HG02970 (cell line): ENCODE data around the gene ANKS1B.
A peak's percentile ranks its signal among the peaks of the same experiment; 100 is the strongest.
"Not testable (repeated sequence)": the region's sequence is repeated elsewhere in the genome, so short reads cannot be mapped to it uniquely, and the experiment has no call there.

ENCODE experiments used
- ATAC-seq: cut with Tn5 transposase; IDR thresholded peaks from one replicate; pipeline ENCODE4 v1.9.1; 2021; ENCODE audit warnings: mild to moderate bottlenecking, moderate library complexity, moderate number of reproducible peaks; ENCODE audit not compliant: unreplicated experiment, low FRiP score

The ANKS1B gene

DNA sequence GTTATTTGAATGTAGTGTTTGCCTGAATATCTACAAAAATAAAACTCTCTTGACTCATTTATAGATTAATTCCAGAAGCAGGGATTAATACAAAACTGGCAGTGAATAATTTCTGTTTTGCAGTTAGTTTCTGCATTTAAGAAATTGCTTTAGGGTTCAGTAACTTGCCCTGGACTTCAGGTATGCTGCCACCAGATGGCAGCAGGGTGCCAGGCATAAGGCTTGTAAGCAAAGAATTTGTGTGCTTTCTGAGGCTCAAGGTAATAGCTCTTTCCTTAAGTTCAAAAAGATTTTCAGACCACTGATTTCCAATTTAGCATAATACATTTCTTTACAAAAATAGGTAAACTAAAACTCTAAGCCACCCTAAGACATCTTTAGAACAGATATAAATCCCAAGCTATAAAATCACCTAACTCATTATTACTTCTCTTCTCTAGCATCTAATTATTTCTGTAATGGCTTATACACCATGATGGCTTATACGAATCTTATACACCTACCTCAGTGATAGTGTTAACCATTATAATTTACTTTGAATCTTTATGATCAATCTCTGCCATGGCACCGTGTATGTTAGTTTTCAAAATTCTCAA is 941.3 kb downstream of the ANKS1B start:
- peak; percentile 68 for ATAC-seq

DNA sequence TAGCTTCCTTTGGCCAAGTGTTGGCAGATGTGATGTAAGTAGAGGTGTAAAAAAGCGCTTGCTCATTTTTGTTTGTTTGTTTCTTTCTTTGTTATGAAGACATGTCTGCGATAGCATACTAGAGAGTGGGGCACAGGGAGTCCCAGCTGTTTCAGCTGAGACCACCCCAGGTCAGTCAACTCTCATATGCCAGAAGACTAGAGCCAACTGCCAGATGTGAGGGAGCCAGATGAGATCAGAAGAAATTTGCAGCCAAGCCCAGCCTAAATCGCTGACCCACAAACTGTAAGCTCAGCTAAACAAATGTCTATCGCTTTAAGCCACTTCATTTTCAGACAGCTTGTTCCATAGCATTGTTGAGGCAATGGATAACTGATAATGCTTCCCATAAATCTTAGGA is 942.5 kb downstream of the ANKS1B start:
- no peak for ATAC-seq

DNA sequence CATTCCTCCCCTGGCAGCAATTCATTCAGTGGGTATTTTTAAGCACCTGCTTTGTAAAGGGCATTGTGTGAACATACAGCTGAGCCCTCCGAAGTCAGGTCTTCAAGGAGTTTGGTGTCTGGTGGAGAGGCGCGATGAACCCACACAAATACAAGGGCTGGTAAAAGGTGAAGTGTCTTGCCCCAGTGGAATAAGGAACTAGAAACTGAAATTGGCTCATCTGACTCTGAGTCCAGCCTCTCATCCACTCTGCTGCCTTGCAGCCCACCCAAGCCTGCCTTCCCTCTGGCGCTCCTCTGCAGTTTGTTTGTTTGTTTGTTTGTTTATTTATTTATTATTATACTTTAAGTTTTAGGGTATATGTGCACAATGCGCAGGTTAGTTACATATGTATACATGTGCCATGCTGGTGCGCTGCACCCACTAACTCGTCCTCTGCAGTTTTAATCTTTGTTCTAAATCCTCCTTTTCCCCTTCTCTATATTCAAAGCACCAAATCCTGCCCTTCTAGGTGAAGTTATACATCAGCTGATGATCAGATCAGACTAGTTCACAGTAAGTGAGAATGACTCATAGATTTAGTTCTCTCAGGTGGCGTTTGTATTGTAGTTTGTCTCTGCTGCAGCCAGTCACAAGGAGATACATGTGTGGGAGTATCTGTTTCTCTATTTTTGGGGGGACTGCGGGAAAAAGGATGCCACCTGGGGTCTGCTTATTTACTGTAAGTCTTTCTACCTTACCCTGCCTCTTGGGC is 945.2 kb downstream of the ANKS1B start:
- ATAC-seq, result no peak

- ATAC-seq, result no peak
These were observed 948.2 kb downstream of the ANKS1B start for GRCh38 chr12:99036566-99036965.

- ATAC-seq, result no peak
These were observed 948.9 kb downstream of the ANKS1B start for GRCh38 chr12:99035803-99036202.

- not testable (repeated sequence) for ATAC-seq
These were observed 950.5 kb downstream of the ANKS1B start for GRCh38 chr12:99034201-99034600.

DNA sequence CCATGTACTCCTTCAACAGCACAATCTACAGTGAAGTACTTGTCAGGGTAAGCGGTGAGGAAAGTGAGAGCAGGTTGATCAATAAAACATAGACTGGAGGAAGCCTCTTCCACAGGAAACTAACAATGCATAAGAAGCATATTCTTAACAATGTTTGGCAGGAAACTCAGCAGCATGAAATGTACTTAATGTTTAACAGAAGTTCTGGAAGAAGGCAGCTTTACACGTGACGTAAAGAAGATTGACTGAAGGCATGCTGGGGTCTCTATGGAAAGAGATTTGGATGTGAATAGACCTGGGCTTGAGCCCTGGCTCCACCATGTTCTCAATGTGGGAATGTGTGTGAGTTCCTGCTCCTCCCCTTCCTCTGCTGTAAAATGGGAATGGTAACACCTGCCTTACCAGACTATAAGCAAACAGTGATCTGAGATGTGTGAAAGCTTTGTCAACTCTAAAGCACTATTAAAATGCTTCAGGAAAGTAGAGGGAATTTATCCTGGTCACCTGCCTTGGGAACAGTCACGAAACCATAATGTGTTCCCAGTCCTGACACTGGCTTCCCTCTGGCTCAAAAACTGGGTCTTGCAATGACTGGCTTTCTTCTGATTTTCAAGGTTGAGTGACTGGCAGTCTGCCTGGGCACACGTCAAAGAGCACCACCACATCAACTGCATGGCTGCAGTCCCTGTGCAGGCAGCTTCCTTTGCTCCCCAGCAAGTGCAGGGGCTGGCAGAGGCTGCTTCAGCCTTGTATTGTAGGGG is 955.0 kb downstream of the ANKS1B start:
- ATAC-seq, result no peak

DNA sequence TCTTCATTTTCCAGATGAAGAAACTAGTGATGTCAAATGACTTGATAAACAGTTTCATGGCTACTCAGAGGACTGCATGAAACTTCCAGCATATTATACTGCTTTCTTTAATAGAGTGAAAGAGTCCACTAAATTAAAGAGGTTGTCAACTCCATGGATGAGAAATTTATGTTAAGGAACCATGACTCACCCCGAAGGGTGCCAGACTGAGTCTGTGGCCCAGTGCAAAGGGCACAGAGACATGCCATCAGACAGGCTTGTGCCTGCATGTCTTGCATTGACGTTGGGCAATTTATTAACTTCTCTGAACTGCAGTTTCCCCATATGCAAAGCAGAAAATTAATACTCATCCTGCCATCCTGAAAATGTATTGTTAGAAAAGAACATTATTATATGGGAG is 957.3 kb downstream of the ANKS1B start:
- ATAC-seq, result no peak

- no peak for ATAC-seq
These were observed 957.7 kb downstream of the ANKS1B start for GRCh38 chr12:99027055-99027393.

DNA sequence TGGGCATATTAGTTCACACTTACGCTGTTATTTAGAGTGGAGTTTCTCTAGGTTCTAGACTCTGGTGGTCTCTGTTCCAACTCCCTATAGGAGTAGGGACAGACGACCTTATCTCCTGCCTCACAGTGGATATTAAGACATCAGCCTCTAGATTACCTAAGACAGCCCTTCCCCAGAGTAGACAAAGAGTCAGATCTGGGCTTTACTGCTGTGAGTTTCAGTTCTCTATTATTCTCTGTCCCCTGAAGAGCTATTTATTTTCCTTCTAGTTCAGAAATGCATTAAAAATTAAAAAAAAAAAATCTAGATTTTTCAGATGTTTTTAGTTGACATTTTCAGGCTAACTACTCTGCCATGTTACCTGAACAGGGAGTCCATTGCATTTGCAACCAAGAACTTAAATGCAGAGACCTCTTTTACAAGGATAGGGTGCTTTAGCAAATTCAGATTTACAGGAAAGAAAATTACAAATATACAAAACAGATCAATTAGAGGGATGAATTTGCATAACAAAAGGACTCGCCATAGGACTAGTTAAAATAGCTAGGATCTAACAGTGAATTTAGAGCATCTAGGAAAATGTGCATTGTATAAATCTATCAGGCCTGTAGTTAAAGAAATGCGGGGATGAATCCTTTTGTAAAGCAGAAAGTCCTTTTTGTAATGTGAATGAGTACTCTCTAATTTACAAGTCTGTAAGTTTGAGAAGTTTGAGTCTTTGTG is 958.2 kb downstream of the ANKS1B start:
- ATAC-seq, result no peak

DNA sequence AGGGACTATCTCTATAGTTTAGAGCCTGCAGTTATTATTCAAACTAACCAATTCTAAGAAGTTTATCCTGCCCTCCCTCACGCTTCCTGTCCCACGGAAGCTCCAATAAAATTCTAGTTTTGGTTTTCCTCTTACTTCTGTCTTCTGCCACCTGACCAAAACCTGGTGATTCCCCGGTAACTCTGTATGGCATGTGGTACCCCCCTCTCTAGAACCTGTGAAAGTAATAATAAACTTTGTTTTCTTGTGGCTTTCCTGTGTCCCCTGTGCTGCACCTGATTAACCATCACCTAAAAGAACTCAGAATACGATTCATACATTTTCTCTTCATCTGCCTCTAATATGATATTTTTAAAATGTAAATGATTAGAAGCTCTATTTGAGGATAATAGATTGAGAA is 959.9 kb downstream of the ANKS1B start:
- no peak for ATAC-seq

DNA sequence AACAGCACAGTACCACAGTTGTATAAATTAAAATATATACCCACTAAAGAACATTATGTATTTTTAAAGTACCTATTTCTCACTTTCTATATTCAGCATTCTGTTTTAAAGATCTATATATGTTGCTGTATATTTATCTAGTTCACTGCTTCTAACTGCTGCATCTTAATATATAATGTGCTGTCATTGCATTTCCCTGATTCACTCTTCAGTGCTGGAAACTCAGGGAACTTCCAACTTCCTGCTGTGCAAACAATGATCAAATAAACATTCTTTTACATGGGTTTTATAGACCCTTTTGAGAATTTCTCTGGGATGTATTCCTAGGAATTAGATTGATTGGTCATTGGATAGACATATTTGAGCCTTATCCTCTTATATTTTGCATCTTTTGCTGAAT is 960.5 kb downstream of the ANKS1B start:
- no peak for ATAC-seq

DNA sequence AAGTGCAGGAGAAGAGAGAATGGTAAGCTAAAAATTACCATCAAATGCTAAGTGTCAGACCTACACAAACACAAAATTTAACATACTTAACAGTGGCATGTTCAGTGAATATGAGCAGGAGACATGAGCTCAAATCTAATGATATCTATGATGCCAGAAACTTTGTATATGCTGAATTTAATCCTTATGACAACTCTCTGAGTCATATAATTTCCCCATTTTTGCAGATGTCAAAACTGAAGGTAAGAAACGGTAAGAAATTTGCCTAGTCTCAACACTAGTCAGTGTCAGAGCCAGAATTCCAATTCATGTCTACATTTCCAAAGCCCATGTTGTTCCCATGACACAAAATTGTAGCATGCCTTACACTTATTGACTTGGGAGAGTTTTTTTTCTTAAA is 963.9 kb downstream of the ANKS1B start:
- no peak for ATAC-seq

GRCh38 chr12:99019798-99020197 is 964.9 kb downstream of the ANKS1B start:
- ATAC-seq, result no peak

DNA sequence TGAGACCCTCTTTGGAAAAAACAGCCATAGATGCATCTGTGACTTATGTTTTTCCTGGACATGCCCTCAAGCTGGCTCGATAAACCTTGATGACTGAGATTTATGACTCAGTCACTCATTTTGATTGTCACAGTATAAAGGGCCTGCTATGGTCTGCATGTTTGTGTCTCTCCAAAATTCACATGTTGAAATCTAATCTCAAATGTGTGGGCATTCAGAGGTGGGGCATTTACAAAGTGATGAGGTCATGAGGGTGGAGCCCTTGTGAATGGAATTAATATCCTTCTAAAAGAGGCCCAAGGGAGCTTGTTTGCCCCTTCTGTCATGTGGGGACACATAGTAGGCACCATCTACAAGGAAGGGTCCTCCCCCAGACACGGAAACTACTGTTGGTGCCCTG is 966.8 kb downstream of the ANKS1B start:
- ATAC-seq, result no peak

DNA sequence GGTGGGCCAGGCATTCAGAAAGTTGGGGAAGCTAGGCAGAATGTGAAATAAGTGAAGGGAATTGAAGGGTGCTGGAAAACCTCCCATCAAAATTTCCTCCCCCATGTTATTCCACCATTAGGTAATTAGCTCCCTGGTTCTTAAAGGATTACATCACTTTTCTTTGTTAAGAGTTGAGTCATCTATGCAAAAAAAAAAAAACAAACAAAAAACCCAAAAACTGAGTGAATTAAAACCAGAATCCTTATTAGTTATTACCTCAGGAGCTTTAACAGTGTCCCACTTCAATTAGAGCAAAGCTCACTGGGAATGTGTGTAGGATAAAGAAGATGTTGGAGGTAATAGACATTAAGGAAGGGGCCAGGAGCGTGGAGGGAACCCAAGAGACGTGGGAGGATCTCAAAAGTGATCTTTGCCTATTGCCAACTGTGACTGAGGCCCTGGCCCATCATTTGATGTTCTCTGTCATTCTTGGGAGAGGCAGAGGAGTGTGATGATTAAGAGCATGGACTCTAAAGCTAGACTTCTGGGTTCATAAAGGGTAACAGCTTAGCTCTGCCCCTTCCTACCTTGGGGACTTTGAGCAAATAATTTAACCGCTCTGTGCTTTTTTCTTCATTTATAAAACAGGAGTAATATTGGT is 975.0 kb downstream of the ANKS1B start:
- no peak for ATAC-seq

GRCh38 chr12:99005601-99006000 is 979.1 kb downstream of the ANKS1B start:
- no peak for ATAC-seq

DNA sequence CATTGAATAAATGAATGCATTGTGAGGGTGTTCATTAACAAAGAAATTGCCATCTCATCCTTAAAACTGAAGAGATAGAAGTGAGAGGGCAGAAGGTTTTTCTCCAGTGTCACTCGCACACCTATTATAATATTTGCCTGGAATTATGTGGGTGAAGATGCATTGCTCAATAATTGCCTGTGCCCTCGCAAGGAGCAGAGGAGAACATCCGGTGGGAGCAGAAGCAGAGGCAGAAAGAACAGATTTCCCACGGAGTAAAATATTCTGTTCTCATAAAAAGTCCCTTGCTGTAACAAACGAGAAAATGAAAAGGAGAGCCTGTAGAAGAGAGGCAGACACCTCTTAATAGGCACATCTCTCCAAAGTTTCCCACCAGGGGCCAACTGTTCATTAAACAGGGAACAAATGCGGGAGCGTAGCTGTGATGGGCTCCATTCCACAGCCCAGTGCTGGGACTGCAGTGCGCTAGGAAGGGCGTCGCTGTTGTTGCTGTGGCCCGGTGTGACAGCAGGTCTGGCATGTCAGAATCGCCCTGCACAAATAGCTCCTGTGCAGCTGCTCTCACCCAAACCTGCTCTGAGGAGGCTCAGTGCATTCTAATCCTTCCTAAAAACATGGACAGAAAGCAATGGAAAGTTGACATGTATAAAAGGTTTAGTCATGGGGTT is 979.8 kb downstream of the ANKS1B start:
- ATAC-seq, result no peak

DNA sequence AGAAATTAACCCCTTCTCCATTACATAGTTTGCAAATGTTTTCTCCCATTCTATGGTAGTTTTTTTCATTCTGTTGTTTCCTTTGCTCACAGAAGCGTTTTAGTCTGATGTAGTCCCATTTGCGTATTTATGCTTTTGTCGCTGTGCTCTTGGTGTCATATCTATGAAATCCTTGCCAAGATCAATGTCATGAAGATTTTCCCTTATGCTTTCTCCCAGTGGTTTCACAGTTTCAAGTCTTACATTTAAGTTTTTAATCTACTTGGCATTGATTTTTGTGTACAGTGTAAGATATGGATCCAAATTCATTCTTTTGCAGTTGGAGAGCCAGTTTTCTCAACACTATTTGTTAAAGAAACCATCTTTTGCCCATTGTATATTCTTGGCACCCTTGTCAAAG is 982.0 kb downstream of the ANKS1B start:
- ATAC-seq, result no peak

GRCh38 chr12:99002156-99002555 is 982.6 kb downstream of the ANKS1B start:
- no peak for ATAC-seq
